Globus pallidus (tissue), 1 donor: ENCODE measurements around the gene GPR142.
"Not testable (repeated sequence)": the region's sequence is repeated elsewhere in the genome, so short reads cannot be mapped to it uniquely, and the experiment has no call there.

ENCODE experiments used
- DNase-seq: peaks from one replicate; pipeline ENCODE4 v3.0.0-alpha.2; 2015; ENCODE audit warnings: low spot score

The GPR142 gene

DNA sequence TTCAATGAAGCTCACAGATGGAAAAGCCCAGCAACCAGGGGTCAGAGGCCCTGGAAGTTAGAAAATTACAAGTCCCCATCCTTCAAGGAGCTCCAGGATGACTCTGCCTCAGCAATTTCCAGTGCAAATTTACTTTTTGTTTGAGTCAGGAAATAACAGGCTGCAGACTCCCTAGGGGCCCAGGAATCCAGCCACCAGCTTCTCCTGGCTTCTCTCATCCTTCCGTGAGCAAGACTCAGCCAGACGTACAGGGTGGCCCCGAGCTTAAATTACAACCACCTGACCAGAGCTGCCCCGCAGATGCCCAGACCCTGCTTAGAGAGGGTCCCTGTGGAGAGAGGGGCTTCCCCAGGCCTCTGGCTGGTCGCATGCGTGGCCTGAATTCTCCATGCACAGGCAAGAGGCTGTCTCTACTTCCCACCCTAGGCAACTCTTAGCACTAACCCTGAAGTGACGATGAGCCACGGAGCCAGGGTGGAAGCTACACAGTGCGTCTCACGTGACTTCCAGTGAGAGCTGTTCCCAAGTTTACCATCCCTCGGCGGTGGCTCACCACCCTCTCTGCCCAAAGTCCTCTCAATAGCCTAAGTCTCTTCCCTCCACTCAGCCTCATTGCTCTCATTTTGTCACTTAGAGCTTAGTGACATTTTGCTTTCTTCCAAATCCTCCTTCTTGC lies 27.1 kb downstream of the GPR142 start:
- no peak for DNase-seq

DNA sequence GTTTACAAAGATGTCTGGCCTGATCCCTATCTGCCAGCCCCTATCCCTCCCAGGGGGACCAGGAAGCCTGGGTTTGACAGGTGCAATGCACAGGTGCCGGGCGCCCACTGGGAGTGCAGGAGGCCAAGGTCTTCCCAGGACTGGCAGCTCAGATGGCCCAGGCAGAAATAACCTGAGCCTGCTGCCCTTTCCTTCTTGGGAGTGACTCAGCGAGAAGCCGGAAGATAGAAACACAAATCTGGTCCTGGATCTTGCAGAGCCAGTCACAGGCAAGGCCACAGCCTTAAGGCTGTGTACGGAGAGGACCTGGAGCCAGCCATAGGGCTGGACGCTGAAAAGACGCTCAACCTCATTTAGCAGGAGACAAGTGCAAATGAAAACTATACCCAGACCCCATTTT lies 27.7 kb downstream of the GPR142 start:
- DNase-seq: no peak

DNA sequence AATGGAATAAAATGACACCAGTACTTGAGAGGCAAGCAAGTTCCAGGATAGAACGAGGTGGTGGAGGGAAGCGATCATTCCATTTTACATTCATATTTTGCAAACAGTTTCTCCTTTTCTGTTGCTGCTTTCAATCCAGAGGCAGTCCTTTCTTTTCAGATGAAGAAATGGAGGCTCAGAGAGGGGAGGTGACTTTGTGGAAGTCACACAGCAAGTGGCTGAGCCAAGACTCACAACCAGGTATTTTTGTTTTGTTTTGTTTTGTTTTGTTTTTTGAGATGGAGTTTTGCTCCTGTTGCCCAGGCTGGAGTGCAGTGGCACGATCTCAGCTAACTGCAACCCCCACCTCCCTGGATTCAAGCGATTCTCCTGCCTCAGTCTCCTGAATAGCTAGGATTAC lies 29.3 kb downstream of the GPR142 start:
- no peak for DNase-seq

DNA sequence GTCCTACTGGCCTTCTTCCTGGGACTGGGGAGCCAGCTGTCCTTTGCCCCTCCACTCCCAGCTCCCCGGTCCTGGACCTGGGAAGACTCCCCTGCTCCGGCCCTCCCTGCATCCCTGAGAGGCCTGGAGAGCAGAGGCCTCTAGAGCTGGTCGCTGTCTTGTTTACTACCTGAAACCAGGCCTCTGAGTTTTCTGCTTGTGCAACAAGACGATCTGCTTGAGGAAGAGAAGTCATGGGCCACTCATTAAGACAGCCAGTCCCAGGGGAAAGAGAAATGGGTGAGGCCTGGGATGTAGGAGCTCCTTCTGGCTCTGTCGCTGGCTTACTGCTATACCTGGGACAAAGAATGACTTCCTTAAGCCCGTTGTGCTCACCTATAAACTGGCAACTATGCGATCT lies 34.7 kb downstream of the GPR142 start:
- DNase-seq: no peak

DNA sequence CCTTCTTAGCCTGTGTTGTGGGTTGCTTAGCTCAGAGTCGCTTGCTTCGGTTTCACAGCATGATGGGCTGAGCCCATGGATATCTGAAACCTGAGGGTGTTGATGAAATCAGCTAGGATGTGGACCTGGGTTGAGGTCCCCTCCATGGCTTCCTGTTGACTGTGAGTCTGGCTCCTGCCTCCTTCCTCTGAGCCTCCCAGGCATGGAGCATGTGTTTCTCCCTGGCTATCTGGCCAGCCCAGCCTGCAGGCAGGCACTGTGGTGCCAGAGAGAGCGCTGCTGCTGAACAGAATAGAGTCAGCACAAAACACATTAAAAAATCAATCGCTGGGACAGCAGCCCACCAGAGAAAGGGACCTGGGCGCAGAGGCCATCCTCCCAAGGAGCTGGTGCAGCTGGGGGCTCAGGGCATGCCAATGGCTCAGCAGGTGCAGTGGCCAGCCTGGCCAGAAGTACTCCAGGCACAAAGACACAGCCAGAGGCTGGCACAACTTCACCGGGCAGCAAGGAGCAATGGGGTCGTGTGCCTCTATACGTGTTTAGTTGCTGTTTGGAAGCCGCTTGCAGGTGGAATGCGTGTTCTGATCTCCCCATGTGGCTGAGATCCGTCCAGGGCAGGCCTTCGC lies 36.3 kb downstream of the GPR142 start:
- DNase-seq: no peak

DNA sequence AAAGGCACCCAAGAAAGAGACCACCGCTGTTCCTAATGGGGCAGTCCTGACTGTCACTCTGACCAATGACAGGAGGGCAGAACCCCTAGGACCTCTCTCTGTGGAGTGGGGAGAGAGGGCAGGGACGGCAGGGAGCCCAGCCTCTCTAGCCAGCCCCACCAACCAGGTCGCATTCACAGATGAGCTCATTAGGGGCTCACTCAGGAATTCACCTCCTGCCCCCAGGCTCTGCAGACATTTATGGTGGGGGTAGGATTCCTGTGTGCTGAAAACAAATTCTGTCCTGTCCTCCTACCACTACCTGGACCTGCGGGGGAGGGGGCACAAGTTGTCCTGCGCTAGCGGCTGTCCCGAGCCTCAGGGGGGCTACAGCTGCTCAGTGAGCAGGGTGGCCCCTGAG lies 36.9 kb downstream of the GPR142 start:
- DNase-seq: no peak

DNA sequence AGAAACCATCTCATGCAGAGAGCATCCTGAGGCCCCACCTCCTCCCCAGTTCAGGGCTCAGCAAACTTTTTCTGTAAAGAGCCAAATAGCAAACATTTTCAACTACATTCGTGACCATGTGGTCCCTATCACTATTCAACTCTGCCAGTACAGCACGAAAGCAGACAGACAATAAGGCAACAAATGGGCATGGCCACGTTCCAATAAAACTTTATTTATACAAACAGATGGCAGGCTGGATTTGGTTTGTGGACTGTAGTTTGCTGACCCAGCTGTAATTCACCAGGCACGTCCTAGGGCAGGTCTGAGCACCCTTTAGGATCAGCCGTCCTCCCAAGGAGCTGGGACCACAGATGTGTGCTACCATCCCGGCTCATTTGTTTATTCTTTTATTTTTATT lies 37.5 kb downstream of the GPR142 start:
- DNase-seq: no peak

DNA sequence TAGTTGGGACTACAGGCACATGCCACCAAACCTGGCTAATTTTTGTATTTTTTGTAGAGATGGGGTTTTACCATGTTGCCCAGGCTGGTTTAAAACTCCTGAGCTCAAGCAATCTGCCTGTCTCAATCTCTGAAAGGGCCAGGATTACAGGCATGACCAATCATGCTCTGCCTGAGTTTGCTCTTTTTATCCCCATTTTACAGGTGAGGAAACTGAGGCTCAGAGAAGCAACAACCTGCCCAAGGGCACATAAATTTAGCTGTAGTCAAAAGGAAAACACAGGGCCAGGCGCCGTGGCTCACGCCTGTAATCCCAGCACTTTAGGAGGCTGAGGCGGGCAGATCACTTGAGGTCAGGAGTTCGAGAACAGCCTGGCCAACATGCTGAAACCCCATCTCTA lies 38.0 kb downstream of the GPR142 start:
- DNase-seq: not testable (repeated sequence)

DNA sequence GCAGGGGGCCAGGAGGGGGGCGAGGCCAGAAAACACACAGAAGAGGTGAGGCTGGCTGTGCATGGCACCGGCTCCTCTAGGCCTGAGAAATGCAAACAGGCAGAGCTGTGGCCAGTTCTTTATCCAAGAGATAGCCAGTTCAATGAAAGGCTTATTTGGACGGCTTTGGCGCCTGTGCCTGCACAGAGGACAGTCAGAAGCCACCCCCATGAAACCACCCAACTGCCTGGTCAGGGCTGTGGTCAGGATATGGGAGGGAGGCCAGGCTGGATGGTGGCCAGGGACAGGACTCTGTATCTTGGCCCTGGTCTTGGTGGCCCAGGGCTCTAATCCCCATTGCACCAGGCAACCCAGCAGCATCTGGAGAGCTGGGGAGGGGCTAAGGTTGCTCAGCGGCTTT lies 40.1 kb downstream of the GPR142 start:
- no peak for DNase-seq

DNA sequence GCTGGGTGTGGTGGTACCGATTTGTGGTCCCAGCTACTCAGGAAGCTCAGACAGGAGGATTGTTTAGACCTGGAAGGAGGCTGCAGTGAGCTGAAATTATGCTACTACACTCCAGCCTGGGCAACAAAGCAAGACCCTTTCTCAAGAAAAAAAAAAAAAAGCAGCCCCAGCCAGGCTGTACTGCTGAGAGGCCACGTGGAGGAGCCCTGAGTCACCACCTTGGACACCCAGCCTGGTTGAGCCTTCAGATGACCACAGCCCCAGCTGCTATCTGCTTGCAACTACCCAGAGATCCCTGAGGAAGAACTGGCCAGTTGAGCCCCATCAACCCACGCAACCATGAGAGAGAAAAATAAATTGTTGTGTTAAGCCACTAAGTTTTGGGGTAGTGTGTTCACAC lies 41.0 kb downstream of the GPR142 start:
- DNase-seq: no peak

DNA sequence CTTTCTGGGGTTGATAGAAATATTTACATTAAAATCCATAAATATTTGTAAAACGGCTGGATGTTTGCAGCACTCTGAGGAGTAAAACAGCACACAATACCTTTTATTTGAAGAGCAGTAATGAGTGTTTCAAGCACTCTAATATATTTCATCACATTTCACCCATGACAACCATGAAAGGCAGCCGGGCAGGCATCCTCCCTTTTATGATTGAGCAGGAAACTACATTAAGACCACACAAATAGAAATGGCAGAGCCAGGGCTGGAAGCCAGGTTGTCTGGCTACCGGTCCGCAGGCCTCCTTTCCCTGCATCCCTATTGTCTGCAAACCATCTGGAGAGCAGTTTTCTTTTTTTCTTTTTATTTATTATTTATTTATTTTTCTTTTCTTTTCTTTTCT lies 41.5 kb downstream of the GPR142 start:
- no peak for DNase-seq

DNA sequence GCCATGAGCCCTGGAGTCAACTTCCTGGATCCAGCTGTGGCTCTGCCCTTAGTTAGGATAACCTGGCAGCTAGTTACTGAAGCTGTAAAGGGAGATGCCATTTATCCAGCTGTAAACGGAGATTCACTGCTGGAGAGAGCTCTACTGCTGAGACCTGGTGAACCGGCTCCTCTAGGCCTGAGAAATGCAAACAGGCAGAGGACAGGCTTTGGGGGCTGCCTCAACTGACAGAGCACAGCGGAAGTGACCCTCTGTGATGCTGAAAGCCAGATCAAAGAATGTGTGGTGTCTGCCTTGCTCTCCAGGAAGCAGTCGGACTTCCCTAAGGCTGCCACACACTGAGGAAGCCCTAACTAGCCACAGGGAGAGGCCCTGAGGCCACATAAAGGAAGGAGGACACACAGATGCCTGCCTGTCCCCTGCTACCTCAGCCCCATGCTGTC lies 42.7 kb downstream of the GPR142 start:
- DNase-seq: no peak

DNA sequence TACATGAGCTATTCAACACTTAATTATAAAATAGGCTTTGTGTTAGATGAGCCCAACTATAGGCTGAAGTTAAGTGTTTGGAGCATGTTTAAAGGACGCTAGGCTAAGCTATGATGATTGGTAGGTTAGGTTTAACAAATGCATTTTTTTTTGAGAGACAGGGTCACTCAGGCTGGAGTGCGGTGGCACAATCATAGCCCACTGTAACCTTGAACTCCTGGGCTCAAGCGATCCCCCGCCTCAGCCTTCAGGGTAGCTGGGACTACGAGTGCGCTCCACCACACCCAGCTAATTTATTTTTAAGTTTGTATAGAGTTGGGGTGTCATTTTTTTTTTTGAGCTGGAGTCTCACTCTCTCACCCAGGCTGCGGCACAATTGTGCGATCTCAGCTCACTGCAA lies 45.3 kb downstream of the GPR142 start:
- no peak for DNase-seq

DNA sequence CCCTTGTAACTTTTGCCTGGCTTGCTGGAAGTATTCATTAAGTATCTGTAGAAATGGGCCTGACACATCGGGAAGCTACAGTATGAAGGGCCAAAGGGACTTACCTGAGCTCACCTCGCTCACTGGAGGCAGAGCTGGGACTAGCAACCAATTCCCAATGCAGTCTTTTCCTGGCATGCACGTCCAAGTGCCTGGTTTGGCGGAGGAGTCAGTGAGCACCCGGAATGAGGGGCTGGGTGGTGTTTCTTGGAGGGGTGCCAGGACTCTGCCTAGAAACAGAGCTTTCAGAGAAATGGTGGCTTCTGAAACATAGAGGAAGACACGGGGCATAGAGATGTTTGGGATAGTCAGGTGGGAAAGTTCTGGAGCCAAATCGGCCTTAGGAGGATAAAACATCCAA lies 46.2 kb downstream of the GPR142 start:
- no peak for DNase-seq

DNA sequence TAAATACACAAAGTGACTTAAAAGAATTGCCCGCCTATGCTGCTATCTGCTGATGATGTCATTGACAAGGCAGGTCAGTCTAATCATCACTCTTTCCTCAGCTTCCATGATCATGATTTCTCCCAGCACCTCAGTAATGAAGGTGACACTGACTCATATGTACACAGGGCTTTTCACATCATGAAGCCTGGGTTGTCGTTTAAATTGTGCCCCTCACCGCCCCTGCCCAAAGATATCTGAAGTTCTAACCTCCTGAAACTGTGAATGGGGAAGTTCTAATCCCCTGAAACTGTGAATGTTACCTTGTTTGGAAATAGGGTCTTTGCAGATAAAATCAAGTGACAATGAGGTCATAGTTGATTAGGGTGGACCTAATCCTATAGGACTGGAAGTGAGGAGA lies 47.2 kb downstream of the GPR142 start:
- DNase-seq: no peak

DNA sequence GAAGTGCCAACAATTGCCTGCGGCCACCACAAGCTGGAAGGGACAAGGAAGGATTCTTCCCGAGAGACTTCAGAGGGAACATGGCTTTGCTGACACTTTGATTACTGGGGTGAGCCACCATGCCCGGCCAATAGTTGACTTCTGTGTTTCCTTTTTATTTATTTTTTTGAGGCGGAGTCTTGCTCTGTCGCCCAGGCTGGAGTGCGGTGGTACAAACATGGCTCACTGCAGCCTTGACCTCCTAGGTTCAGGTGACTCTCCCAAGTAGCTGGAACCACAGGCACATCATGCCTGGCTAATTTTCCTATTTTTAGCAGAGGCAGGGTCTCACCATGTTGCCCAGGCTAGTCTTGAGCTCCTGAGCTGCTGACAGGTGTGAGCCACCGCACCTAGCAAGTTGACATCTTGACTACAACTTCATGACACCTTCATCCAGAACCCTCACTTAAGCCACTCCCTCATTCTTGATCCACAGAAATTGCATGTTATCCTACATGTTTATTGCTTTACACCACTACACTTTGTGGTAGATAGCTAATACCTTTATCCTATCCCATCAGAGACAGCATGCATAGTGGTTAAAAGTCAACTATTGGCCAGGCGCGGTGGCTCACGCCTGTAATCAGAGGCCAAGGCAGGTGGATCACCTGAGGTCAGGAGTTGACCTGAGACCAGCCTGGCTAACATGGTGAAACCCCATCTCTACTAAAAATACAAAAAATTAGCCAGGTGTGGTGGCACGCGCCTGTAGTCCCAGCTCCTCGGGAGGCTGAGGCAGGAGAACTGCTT lies 48.5 kb downstream of the GPR142 start:
- DNase-seq: no peak

DNA sequence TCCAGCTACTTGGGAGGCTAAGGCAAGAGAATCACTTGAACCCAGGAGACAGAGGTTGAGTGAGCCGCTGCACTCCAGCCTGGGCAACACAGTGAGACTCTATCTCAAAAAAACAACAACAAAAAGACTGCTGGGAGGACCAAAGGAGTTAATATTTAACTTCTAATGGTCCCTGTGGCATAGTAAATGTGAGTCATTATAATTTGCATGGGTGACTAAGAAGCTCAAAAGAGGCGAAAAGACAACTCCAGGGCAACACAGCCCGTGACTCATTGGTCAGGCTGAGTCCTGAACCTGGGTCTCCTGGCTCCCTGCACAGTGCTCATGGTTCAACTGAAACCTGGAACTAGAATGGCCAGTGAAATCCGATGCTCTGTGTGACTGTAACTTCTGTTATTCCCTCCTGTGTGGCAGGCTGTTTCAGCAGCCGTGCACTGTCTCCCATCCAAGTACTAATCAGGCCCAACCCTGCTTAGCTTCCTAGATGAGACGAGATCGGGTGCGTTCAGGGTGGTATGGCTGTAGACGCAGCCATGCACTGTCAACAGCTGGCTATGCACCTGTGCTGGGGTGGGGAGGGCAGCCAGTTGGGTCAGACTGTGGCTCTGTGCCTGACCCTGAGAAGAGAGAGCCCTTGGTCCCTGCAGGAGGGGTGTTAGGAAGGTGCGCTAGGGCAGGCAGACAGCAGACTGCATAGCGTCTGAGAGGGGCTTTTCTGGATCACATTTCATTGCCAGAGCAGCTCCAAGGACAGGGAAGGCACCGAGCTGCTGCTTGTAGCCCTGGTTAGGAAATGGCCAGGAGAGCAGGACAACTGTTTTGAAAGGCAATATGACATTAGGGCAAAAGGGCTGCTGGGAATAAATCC lies 50.1 kb downstream of the GPR142 start:
- no peak for DNase-seq

DNA sequence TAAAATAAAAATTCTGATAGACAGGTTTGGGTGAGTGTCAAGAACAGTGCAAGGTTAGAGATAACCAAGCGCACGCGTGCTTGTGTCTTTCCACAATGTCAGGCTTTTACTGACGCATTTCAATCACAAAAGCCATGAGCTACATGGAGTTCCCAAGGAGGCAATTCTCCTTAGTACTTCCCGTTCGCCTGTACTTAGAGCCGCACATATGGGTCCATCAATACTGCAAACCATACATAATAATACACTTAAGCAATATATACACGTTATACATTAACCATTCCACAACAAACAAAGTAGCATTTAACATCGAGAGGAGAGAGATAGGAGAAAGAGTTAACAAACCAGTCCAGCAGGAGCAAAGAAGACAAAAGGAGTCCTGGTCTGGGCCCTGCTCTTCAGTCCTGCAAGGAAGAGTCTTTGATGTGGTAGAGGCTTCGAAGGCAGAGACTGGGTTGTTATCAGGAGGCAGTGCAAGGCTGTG lies 52.7 kb downstream of the GPR142 start:
- no peak for DNase-seq
